RWPE1 (cell line): Measurements from ENCODE around the gene PARVA.

Experiments
- CTCF ChIA-PET: fragments of 350-600 bp; sonication (Branson Sonifier 250); formaldehyde crosslinking; extraction: SDS; loops from one replicate; lab custom pipeline; 2021; lab: Yijun Ruan, JAX
- POLR2A ChIA-PET: fragments of 400-600 bp; formaldehyde crosslinking; extraction: SDS; loops from one replicate; lab custom pipeline; 2020; ENCODE audit warnings: antibody characterized with exemption; ENCODE audit not compliant: low non-redundant PET; lab: Yijun Ruan, JAX
- DNase-seq: peaks from one replicate; pipeline ENCODE4 v3.0.0; 2012; ENCODE audit warnings: low spot score
- H3K27ac ChIP-seq: fragments of 450-650 bp; 2 replicates; pipeline ENCODE4 v1.5.1; 2017
- CTCF ChIP-seq: fragments of 450-650 bp; conservative IDR thresholded peaks from 2 replicates; pipeline ENCODE4 v1.5.1; 2017; ENCODE audit warnings: low read depth, mild to moderate bottlenecking

PARVA gene

GRCh38 chr11:12376259-12377081, 901 bp upstream of the PARVA start:
- ChIA-PET CTCF (interaction anchor here (0.5 to 0.9 kb wide), 2 partner anchors 105 to 223 kb away, joined by 3 read pairs; no protein-coding TSS in a partner anchor), POLR2A (no interaction called here)
- H3K27ac ChIP-seq = peak overlapping the region; percentile 91
- no peak for DNase-seq
- no peak for TF ChIP-seq CTCF

GRCh38 chr11:12377824-12378593, 638 bp downstream of the PARVA start:
- ChIA-PET POLR2A (no interaction called here), CTCF (no interaction called here)
- peak; percentile 57 for TF ChIP-seq CTCF
- DNase-seq = peak; percentile 69
- peak overlapping the region; percentile 91 for H3K27ac ChIP-seq

GRCh38 chr11:12380565-12381325, 3.4 kb downstream of the PARVA start:
- CTCF ChIA-PET = interaction anchor here (0.7 kb wide), 1 partner anchor 257 kb away, joined by 4 read pairs; no protein-coding TSS in a partner anchor
- no peak for TF ChIP-seq CTCF
- POLR2A ChIA-PET = interaction anchor here (0.5 to 0.6 kb wide), 2 partner anchors 82 to 117 kb away, joined by 3 to 6 read pairs; no protein-coding TSS in a partner anchor
- no peak overlapping the region for H3K27ac ChIP-seq
- DNase-seq = no peak

- no peak for TF ChIP-seq CTCF
- DNase-seq = no peak
- ChIA-PET POLR2A (no interaction called here), CTCF (no interaction called here)
- no peak overlapping the region for H3K27ac ChIP-seq
Measured at GRCh38 chr11:12381875-12382274, 4.5 kb downstream of the PARVA start.

GRCh38 chr11:12382451-12382850, 5.1 kb downstream of the PARVA start:
- POLR2A ChIA-PET = no interaction called here
- CTCF ChIA-PET = interaction anchor here (0.5 to 0.6 kb wide), 2 partner anchors 53 to 215 kb away, joined by 3 to 4 read pairs; no protein-coding TSS in a partner anchor
- H3K27ac ChIP-seq = no peak overlapping the region
- no peak for DNase-seq
- TF ChIP-seq CTCF = no peak

GRCh38 chr11:12386309-12386708, 8.9 kb downstream of the PARVA start:
- no peak overlapping the region for H3K27ac ChIP-seq
- CTCF ChIA-PET = no interaction called here
- POLR2A ChIA-PET = no interaction called here
- DNase-seq = no peak
- no peak for TF ChIP-seq CTCF
